HepG2 (cell line): ENCODE results near the gene DLAT. TPM values are rescaled to one million over a fixed set of nuclear protein-coding genes. Genes with fewer than 3 reads are reported as not detected.
A peak's percentile ranks its signal among the peaks of the same experiment; 100 is the strongest.

Experiments used
- FOSL1 ChIP-seq: sonication (generic); formaldehyde crosslinking; IDR thresholded peaks from 2 replicates; pipeline ENCODE4 v1.9.0; 2021; ENCODE audit warnings: missing genetic modification reagents, borderline replicate concordance
- GTF2F1 ChIP-seq: fragments of 150-350 bp; IDR thresholded peaks from 2 replicates; pipeline ENCODE4 v1.6.1; 2014; ENCODE audit warnings: low read length
- JUND ChIP-seq: sonication (generic); formaldehyde crosslinking; IDR thresholded peaks from 2 replicates; pipeline ENCODE4 v1.8.0; 2022; ENCODE audit warnings: mild to moderate bottlenecking, missing genetic modification reagents
- MTF2 ChIP-seq: sonication (generic); formaldehyde crosslinking; IDR thresholded peaks from 2 replicates; pipeline ENCODE4 v1.5.0; 2020; ENCODE audit warnings: missing genetic modification reagents, borderline replicate concordance
- MYC ChIP-seq: sonication (generic); formaldehyde crosslinking; IDR thresholded peaks from 2 replicates; pipeline ENCODE4 v1.9.0; 2021; ENCODE audit warnings: missing genetic modification reagents, borderline replicate concordance
- PAX8 ChIP-seq: sonication (generic); formaldehyde crosslinking; IDR thresholded peaks from 2 replicates; pipeline ENCODE4 v1.8.0; 2022; ENCODE audit warnings: mild to moderate bottlenecking, missing genetic modification reagents, borderline replicate concordance
- PTBP1 ChIP-seq: fragments of 200-400 bp; formaldehyde crosslinking; IDR thresholded peaks from 2 replicates; pipeline ENCODE4 v1.6.1; 2018; ENCODE audit warnings: low read length, low read depth; ENCODE audit not compliant: poor library complexity, severe bottlenecking
- STAG1 ChIP-seq: sonication (generic); formaldehyde crosslinking; IDR thresholded peaks from 2 replicates; pipeline ENCODE4 v1.4.0; 2020; ENCODE audit warnings: missing genetic modification reagents
- ZNF274 ChIP-seq: sonication (generic); formaldehyde crosslinking; IDR thresholded peaks from 2 replicates; pipeline ENCODE4 v1.5.1; 2020; ENCODE audit warnings: mild to moderate bottlenecking, missing genetic modification reagents
- ZNF550 ChIP-seq: sonication (generic); formaldehyde crosslinking; IDR thresholded peaks from 2 replicates; pipeline ENCODE4 v1.4.0; 2020; ENCODE audit warnings: mild to moderate bottlenecking, missing genetic modification reagents, borderline replicate concordance
- ZNF709 ChIP-seq: sonication (generic); formaldehyde crosslinking; IDR thresholded peaks from 2 replicates; pipeline ENCODE4 v1.5.0; 2020; ENCODE audit warnings: mild to moderate bottlenecking, missing genetic modification reagents
- ZSCAN30 ChIP-seq: sonication (generic); formaldehyde crosslinking; IDR thresholded peaks from 2 replicates; pipeline ENCODE4 v1.5.0; 2020; ENCODE audit warnings: mild to moderate bottlenecking, missing genetic modification reagents
- polyA plus RNA-seq, 8 experiments: library from polyadenylated mRNA; depleted of rRNA in 3 of 8; stranded (reverse) in 7 of 8; unstranded in 1 of 8; fragments of >200 nt; fragmentation: Illumina TruSeq in 4 of 8; extraction: Trizol in 4 of 8; gene quantifications; 2 replicates each; pipeline versions ENCODE4 v1.2.1 to v1.2.3, GENCODE V29; 2011 to 2016; ENCODE audit warnings: low read depth in 4 of 8, missing spikeins in 1 of 8, mixed read lengths in 1 of 8; ENCODE audit not compliant: insufficient read depth in 1 of 8
- total RNA-seq, 5 experiments: library from RNA; depleted of rRNA; stranded (reverse); fragments of >200 nt; fragmentation: Illumina TruSeq; extraction: Trizol; gene quantifications; 2 replicates each; pipeline ENCODE4 v1.2.3, GENCODE V29; 2016; ENCODE audit warnings: low read depth in 1 of 5
- TF ChIP-seq, protein P1 (sequence below): sonication (generic); formaldehyde crosslinking; conservative IDR thresholded peaks from 2 replicates; pipeline ENCODE4 v1.8.0; 2022; ENCODE audit warnings: missing genetic modification reagents
- TF ChIP-seq, protein P2 (sequence below): fragments of 450-650 bp; IDR thresholded peaks from 2 replicates; pipeline ENCODE4 v1.6.1; 2016
- TF ChIP-seq, protein P3 (sequence below): sonication (generic); formaldehyde crosslinking; IDR thresholded peaks from 2 replicates; pipeline ENCODE4 v1.8.1; 2023; ENCODE audit warnings: missing genetic modification reagents, inconsistent platforms, borderline replicate concordance
- TF ChIP-seq, protein P4 (sequence below): sonication (generic); formaldehyde crosslinking; IDR thresholded peaks from 2 replicates; pipeline ENCODE4 v1.9.0; 2021; ENCODE audit warnings: missing genetic modification reagents, borderline replicate concordance
- TF ChIP-seq, protein P5 (sequence below): sonication (generic); formaldehyde crosslinking; IDR thresholded peaks from 2 replicates; pipeline ENCODE4 v1.4.0; 2020; ENCODE audit warnings: missing genetic modification reagents, borderline replicate concordance
- TF ChIP-seq, protein P6 (sequence below): sonication (generic); formaldehyde crosslinking; IDR thresholded peaks from 2 replicates; pipeline ENCODE4 v1.8.0; 2022; ENCODE audit warnings: mild to moderate bottlenecking, missing genetic modification reagents

DLAT gene
- total and polyA plus RNA-seq, 2 of the 13 experiments (the other 11 are each of a cell fraction or from before 2014, with no cell fraction given) = 26.4 to 62.2 TPM

DNA sequence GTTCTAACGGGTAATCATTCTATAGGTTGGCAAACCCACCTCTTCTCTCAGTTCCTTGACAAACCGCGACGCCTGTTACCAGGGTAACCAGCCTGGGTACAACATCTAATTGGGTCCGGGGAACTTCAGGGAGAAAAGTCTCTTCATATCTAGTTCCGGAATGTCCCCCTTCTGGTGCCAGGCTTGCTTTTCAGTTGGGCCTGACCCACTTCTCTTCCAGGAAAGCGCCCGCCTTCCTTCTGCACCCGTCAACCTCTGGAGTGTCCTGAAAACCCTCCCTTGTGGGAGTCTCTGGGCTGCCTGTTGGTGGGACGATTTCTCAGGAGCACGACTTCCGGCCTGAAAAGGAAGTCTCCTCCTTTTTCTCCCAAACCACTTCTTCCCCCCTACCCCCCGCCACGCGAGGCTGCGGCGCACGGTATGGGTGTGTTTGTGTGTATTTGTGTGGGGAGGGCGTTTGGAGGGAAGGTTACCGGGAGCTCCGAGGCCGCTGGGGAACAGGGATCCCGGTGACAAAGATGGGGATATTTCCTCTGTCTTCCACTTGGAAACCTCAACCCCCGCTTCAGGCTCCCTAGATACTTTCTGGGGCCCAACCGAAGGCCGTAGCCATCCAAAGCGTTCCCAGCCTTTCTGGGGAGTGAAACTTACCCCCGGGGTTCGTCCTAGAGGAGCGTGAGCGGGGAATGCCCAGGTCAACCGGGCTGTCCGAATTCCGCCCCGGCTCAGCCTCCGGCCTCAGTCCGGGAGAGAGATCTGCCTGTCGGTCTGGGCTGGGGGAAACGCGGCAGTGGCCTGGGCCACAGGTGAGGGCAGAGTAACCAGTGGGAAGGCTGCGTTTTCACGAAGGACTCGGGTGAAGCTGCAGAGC lies 49.0 kb downstream of the DLAT start, which contains the start of the genes NKAPD1 and PIH1D2 (continued):
- TF ChIP-seq, protein P1, sequence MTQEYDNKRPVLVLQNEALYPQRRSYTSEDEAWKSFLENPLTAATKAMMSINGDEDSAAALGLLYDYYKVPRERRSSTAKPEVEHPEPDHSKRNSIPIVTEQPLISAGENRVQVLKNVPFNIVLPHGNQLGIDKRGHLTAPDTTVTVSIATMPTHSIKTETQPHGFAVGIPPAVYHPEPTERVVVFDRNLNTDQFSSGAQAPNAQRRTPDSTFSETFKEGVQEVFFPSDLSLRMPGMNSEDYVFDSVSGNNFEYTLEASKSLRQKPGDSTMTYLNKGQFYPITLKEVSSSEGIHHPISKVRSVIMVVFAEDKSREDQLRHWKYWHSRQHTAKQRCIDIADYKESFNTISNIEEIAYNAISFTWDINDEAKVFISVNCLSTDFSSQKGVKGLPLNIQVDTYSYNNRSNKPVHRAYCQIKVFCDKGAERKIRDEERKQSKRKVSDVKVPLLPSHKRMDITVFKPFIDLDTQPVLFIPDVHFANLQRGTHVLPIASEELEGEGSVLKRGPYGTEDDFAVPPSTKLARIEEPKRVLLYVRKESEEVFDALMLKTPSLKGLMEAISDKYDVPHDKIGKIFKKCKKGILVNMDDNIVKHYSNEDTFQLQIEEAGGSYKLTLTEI (CRISPR knock-in tag) = no peak
- peak; percentile 80 for TF ChIP-seq MYC
- TF ChIP-seq ZNF550 (CRISPR knock-in tag) = no peak
- TF ChIP-seq, protein P2, sequence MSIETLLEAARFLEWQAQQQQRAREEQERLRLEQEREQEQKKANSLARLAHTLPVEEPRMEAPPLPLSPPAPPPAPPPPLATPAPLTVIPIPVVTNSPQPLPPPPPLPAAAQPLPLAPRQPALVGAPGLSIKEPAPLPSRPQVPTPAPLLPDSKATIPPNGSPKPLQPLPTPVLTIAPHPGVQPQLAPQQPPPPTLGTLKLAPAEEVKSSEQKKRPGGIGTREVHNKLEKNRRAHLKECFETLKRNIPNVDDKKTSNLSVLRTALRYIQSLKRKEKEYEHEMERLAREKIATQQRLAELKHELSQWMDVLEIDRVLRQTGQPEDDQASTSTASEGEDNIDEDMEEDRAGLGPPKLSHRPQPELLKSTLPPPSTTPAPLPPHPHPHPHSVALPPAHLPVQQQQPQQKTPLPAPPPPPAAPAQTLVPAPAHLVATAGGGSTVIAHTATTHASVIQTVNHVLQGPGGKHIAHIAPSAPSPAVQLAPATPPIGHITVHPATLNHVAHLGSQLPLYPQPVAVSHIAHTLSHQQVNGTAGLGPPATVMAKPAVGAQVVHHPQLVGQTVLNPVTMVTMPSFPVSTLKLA = peak; percentile 59
- no peak for TF ChIP-seq PTBP1
- no peak for TF ChIP-seq JUND
- TF ChIP-seq ZSCAN30 (CRISPR knock-in tag) = no peak
- TF ChIP-seq PAX8 (CRISPR knock-in tag) = no peak
- no peak for TF ChIP-seq MTF2 (CRISPR knock-in tag)
- TF ChIP-seq, protein P3, sequence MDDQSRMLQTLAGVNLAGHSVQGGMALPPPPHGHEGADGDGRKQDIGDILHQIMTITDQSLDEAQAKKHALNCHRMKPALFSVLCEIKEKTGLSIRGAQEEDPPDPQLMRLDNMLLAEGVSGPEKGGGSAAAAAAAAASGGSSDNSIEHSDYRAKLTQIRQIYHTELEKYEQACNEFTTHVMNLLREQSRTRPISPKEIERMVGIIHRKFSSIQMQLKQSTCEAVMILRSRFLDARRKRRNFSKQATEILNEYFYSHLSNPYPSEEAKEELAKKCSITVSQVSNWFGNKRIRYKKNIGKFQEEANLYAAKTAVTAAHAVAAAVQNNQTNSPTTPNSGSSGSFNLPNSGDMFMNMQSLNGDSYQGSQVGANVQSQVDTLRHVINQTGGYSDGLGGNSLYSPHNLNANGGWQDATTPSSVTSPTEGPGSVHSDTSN (CRISPR knock-in tag) = 0 out of 2 replicates have a peak, but pooled peaks have one; percentile 18
- no peak for TF ChIP-seq STAG1
- peak; percentile 43; the same call in 1 of the 2 replicates for TF ChIP-seq ZNF274 (CRISPR knock-in tag)
- no peak for TF ChIP-seq GTF2F1
- no peak for TF ChIP-seq FOSL1
- TF ChIP-seq, protein P4, sequence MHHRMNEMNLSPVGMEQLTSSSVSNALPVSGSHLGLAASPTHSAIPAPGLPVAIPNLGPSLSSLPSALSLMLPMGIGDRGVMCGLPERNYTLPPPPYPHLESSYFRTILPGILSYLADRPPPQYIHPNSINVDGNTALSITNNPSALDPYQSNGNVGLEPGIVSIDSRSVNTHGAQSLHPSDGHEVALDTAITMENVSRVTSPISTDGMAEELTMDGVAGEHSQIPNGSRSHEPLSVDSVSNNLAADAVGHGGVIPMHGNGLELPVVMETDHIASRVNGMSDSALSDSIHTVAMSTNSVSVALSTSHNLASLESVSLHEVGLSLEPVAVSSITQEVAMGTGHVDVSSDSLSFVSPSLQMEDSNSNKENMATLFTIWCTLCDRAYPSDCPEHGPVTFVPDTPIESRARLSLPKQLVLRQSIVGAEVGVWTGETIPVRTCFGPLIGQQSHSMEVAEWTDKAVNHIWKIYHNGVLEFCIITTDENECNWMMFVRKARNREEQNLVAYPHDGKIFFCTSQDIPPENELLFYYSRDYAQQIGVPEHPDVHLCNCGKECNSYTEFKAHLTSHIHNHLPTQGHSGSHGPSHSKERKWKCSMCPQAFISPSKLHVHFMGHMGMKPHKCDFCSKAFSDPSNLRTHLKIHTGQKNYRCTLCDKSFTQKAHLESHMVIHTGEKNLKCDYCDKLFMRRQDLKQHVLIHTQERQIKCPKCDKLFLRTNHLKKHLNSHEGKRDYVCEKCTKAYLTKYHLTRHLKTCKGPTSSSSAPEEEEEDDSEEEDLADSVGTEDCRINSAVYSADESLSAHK (CRISPR knock-in tag) = no peak
- no peak for TF ChIP-seq ZNF709 (CRISPR knock-in tag)
- TF ChIP-seq, protein P5, sequence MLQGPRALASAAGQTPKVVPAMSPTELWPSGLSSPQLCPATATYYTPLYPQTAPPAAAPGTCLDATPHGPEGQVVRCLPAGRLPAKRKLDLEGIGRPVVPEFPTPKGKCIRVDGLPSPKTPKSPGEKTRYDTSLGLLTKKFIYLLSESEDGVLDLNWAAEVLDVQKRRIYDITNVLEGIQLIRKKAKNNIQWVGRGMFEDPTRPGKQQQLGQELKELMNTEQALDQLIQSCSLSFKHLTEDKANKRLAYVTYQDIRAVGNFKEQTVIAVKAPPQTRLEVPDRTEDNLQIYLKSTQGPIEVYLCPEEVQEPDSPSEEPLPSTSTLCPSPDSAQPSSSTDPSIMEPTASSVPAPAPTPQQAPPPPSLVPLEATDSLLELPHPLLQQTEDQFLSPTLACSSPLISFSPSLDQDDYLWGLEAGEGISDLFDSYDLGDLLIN (CRISPR knock-in tag) = no peak; the same call in 1 of the 2 replicates
- TF ChIP-seq, protein P6, sequence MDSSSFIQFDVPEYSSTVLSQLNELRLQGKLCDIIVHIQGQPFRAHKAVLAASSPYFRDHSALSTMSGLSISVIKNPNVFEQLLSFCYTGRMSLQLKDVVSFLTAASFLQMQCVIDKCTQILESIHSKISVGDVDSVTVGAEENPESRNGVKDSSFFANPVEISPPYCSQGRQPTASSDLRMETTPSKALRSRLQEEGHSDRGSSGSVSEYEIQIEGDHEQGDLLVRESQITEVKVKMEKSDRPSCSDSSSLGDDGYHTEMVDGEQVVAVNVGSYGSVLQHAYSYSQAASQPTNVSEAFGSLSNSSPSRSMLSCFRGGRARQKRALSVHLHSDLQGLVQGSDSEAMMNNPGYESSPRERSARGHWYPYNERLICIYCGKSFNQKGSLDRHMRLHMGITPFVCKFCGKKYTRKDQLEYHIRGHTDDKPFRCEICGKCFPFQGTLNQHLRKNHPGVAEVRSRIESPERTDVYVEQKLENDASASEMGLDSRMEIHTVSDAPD (CRISPR knock-in tag) = no peak
